ENCODE results near the gene DOC2A. TPM values are rescaled to one million over a fixed set of nuclear protein-coding genes. Genes with fewer than 3 reads are reported as not detected.

DOC2A gene
- total and polyA plus RNA-seq, 2 experiments from 2014 or later, result 9.8 to 10.0 TPM

- H3K27me3 ChIP-seq (ENCODE audit: insufficient read depth), result peaks cover 9% of the 10 kb centered on the region; the same call in 1 of the 2 replicates
- no peaks in the 10 kb centered on the region for H3K36me3 ChIP-seq (ENCODE audit: insufficient read depth)
- Mint-ChIP-seq H3K9me3 (no peaks in the 10 kb centered on the region), H3K4me3 (no peak overlapping the region), H3K27ac (no peak overlapping the region), H3K27me3 (ENCODE audit: insufficient read depth, low read depth, poor library complexity) (peaks cover 23% of the 10 kb centered on the region), H3K36me3 (ENCODE audit: low read depth) (peaks cover 13% of the 10 kb centered on the region; the same call in 2 of the 3 replicates), H3K4me1 (peaks cover 48% of the 10 kb centered on the region)
- H3K4me1 ChIP-seq (ENCODE audit: insufficient read depth), result peaks cover 23% of the 10 kb centered on the region
- no peaks in the 10 kb centered on the region for H3K79me2 ChIP-seq (replicated peaks; ENCODE audit: insufficient read depth)
- 0 out of 2 replicates have a peak, but pooled peaks cover 4% of the 10 kb centered on the region for H4K20me1 ChIP-seq (replicated peaks; ENCODE audit: insufficient read depth)
- H3K4me2 ChIP-seq, result no peak overlapping the region
- no peak overlapping the region for H3K4me3 ChIP-seq
- DNase-seq (ENCODE audit: low spot score), result no peak
- TF ChIP-seq JUNB (IDR thresholded peaks at IDR 0.05; ENCODE audit: unreplicated experiment) (no peak), ZNF462 (CRISPR knock-in tag; IDR thresholded peaks at IDR 0.05) (no peak), CREB1 (CRISPR knock-in tag; IDR thresholded peaks at IDR 0.05; ENCODE audit: low read depth) (no peak), CTCF (conservative IDR thresholded peaks at IDR 0.05; ENCODE audit: low read depth in 2 of 2) (no peak), STAT1 (IDR thresholded peaks at IDR 0.05; ENCODE audit: unreplicated experiment) (no peak), ZNF114 (CRISPR knock-in tag; IDR thresholded peaks at IDR 0.05) (no peak), REST (IDR thresholded peaks at IDR 0.05; ENCODE audit: unreplicated experiment) (no peak), ZNF331 (CRISPR knock-in tag; IDR thresholded peaks at IDR 0.05; ENCODE audit: low read depth) (no peak), NANOG (IDR thresholded peaks at IDR 0.05; ENCODE audit: borderline replicate concordance) (no peak), EZH2phosphoT487 (IDR thresholded peaks at IDR 0.05; ENCODE audit: unreplicated experiment) (no peak), POLR2AphosphoS5 (IDR thresholded peaks at IDR 0.05; ENCODE audit: low read depth) (no peak), EZH2 (IDR thresholded peaks at IDR 0.05; ENCODE audit: low read depth, unreplicated experiment) (no peak)
- TF ChIP-seq, protein P1, sequence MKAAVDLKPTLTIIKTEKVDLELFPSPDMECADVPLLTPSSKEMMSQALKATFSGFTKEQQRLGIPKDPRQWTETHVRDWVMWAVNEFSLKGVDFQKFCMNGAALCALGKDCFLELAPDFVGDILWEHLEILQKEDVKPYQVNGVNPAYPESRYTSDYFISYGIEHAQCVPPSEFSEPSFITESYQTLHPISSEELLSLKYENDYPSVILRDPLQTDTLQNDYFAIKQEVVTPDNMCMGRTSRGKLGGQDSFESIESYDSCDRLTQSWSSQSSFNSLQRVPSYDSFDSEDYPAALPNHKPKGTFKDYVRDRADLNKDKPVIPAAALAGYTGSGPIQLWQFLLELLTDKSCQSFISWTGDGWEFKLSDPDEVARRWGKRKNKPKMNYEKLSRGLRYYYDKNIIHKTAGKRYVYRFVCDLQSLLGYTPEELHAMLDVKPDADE (IDR thresholded peaks at IDR 0.05), result no peak
- H3K27ac ChIP-seq (ENCODE audit: low read depth), result no peak overlapping the region
- H2AFZ ChIP-seq, result no peak overlapping the region
- no peak for ATAC-seq
- no peaks in the 10 kb centered on the region for H3F3A ChIP-seq (replicated peaks; ENCODE audit: low read depth)
- H3K9me2 ChIP-seq (ENCODE audit: insufficient read depth), result no peaks in the 10 kb centered on the region
Observed at GRCh38 chr16:30004811-30005242, 6.0 kb downstream of the DOC2A start.

Data from GM23338 (cell line).